GM21528 (cell line): ENCODE data around the gene GGA2.

Source experiments
- ATAC-seq: cut with Tn5 transposase; IDR thresholded peaks from one replicate; pipeline ENCODE4 v1.9.1; 2021; ENCODE audit warnings: mild to moderate bottlenecking, moderate library complexity; ENCODE audit not compliant: unreplicated experiment, low FRiP score

The GGA2 gene

GRCh38 chr16:23505671-23506605, 4.4 kb downstream of the GGA2 start:
- ATAC-seq = no peak

- no peak for ATAC-seq
Observed at GRCh38 chr16:23505180-23505665, 5.1 kb downstream of the GGA2 start.

- ATAC-seq = peak; percentile 41
Observed at GRCh38 chr16:23504453-23505179, 5.7 kb downstream of the GGA2 start.

GRCh38 chr16:23504076-23504452, 6.2 kb downstream of the GGA2 start:
- peak; percentile 7 for ATAC-seq

- ATAC-seq = no peak
Observed at GRCh38 chr16:23502466-23502865, 7.8 kb downstream of the GGA2 start.

- no peak for ATAC-seq
Observed at GRCh38 chr16:23501291-23501690, 9.0 kb downstream of the GGA2 start.

GRCh38 chr16:23500862-23501225, 9.4 kb downstream of the GGA2 start:
- ATAC-seq = no peak

- no peak for ATAC-seq
Observed at GRCh38 chr16:23500212-23500861, 10.0 kb downstream of the GGA2 start.

GRCh38 chr16:23499801-23500200, 10.5 kb downstream of the GGA2 start:
- no peak for ATAC-seq

GRCh38 chr16:23498863-23499262, 11.4 kb downstream of the GGA2 start:
- no peak for ATAC-seq

GRCh38 chr16:23497543-23497868, 12.8 kb downstream of the GGA2 start:
- ATAC-seq = no peak

- ATAC-seq = no peak
Observed at GRCh38 chr16:23496821-23497542, 13.3 kb downstream of the GGA2 start.

GRCh38 chr16:23495671-23496070, 14.6 kb downstream of the GGA2 start:
- ATAC-seq = no peak

- no peak for ATAC-seq
Observed at GRCh38 chr16:23494188-23494587, 16.1 kb downstream of the GGA2 start.

- ATAC-seq = no peak
Observed at GRCh38 chr16:23491490-23492391, 18.6 kb downstream of the GGA2 start.

- ATAC-seq = no peak
Observed at GRCh38 chr16:23486480-23486879, 23.8 kb downstream of the GGA2 start.

- ATAC-seq = no peak
Observed at GRCh38 chr16:23485841-23486240, 24.5 kb downstream of the GGA2 start.

- ATAC-seq = no peak
Observed at GRCh38 chr16:23485257-23485614, 25.1 kb downstream of the GGA2 start.

- no peak for ATAC-seq
Observed at GRCh38 chr16:23484510-23485256, 25.6 kb downstream of the GGA2 start.
